Transverse colon (tissue), 4 donors: Measurements from ENCODE around the gene SSBP2.

Source experiments
- POLR2AphosphoS5 ChIP-seq, 3 donors: sonication (generic); formaldehyde crosslinking; IDR thresholded peaks; one replicate each; pipeline ENCODE4 v1.6.1; 2016; ENCODE audit warnings: antibody characterized with exemption in 3 of 3
- TF ChIP-seq, protein P1 (sequence below), 5 experiments: fragments of 200-600 bp in 3 of 5; fragments of 450-650 bp in 2 of 5; sonication (generic) in 3 of 5; IDR thresholded peaks; 1 replicate in 2 of 5; 2 replicates in 3 of 5; pipeline ENCODE4 v1.5.1; 2016 to 2017; ENCODE audit warnings: antibody characterized with exemption in 5 of 5, inconsistent platforms in 3 of 5, mild to moderate bottlenecking in 2 of 5, moderate library complexity in 1 of 5

DNA sequence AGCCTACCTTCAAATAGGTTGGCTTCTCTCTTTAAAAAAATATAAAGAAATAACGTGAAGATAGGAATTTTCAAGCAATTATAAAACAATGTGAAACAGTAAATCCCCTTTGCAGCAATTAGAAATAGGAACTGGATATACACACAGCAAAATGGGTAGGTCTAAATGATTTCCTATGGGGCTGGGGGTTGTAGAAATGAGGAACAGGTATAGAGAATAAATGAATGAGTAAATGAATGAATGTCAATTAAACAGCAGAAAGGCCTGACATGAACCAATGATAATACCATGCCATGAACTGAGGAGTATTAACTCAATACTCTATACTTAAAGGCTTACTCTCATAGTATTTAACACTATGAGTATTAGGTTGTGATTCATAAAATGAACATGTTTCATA, 21.6 kb downstream of the SSBP2 start:
- no peak for TF ChIP-seq POLR2AphosphoS5 (IDR thresholded peaks at IDR 0.05)
- TF ChIP-seq, protein P1, sequence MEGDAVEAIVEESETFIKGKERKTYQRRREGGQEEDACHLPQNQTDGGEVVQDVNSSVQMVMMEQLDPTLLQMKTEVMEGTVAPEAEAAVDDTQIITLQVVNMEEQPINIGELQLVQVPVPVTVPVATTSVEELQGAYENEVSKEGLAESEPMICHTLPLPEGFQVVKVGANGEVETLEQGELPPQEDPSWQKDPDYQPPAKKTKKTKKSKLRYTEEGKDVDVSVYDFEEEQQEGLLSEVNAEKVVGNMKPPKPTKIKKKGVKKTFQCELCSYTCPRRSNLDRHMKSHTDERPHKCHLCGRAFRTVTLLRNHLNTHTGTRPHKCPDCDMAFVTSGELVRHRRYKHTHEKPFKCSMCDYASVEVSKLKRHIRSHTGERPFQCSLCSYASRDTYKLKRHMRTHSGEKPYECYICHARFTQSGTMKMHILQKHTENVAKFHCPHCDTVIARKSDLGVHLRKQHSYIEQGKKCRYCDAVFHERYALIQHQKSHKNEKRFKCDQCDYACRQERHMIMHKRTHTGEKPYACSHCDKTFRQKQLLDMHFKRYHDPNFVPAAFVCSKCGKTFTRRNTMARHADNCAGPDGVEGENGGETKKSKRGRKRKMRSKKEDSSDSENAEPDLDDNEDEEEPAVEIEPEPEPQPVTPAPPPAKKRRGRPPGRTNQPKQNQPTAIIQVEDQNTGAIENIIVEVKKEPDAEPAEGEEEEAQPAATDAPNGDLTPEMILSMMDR (IDR thresholded peaks at IDR 0.05): no peak
